Stomach (tissue), 9 donors: ENCODE data around the gene CPT1B. TPM values are rescaled to one million over a fixed set of nuclear protein-coding genes. Genes with fewer than 3 reads are reported as not detected.
"Not testable (repeated sequence)": the region's sequence is repeated elsewhere in the genome, so short reads cannot be mapped to it uniquely, and the experiment has no call there.

ENCODE experiments used
- DNase-seq, 2 donors: peaks; one replicate each; pipeline versions ENCODE4 v3.0.0 to v3.0.0-alpha.2; 2013 to 2019
- H3K27ac ChIP-seq, 5 donors: fragments of 200-600 bp in 4 of 5; sonication (generic) in 4 of 5; one replicate each; pipeline ENCODE4 v1.5.1; 2013 to 2019; ENCODE audit warnings: mild to moderate bottlenecking in 1 of 5, moderate library complexity in 1 of 5
- H3K27me3 ChIP-seq, 3 donors: fragments of 200-600 bp; sonication (generic); one replicate each; pipeline ENCODE4 v1.5.1; 2017 to 2019; ENCODE audit warnings: mixed run types in 1 of 3
- H3K36me3 ChIP-seq, 4 donors: fragments of 200-600 bp; sonication (generic); 1 replicate in 3 of 4; 2 replicates in 1 of 4; pipeline ENCODE4 v1.5.1; 2016 to 2019
- H3K4me1 ChIP-seq, 4 donors: fragments of 200-600 bp; sonication (generic); one replicate each; pipeline ENCODE4 v1.5.1; 2016 to 2019
- H3K4me3 ChIP-seq, 4 donors: fragments of 200-600 bp; sonication (generic) in 3 of 4; one replicate each; pipeline ENCODE4 v1.5.1; 2016 to 2019; ENCODE audit warnings: mild to moderate bottlenecking in 1 of 4
- H3K9me3 ChIP-seq, 4 donors: fragments of 200-600 bp; sonication (generic); one replicate each; pipeline ENCODE4 v1.5.1; 2016 to 2019
- CTCF ChIP-seq, 7 experiments: fragments of 450-650 bp in 4 of 7; fragments of 200-600 bp in 3 of 7; sonication (generic) in 3 of 7; IDR thresholded peaks; one replicate each; pipeline ENCODE4 v1.5.1; 2016 to 2019; ENCODE audit warnings: antibody characterized with exemption in 7 of 7, control low read depth in 2 of 7, mild to moderate bottlenecking in 1 of 7
- EP300 ChIP-seq: sonication (generic); formaldehyde crosslinking; IDR thresholded peaks from one replicate; pipeline ENCODE4 v1.6.1; 2017; ENCODE audit warnings: antibody characterized with exemption
- POLR2A ChIP-seq, 4 donors: fragments of 450-650 bp; IDR thresholded peaks; one replicate each; pipeline ENCODE4 v1.6.1; 2016; ENCODE audit warnings: antibody characterized with exemption in 4 of 4, control low read depth in 2 of 4, mild to moderate bottlenecking in 1 of 4, moderate library complexity in 1 of 4
- POLR2AphosphoS5 ChIP-seq, 3 donors: sonication (generic); formaldehyde crosslinking; IDR thresholded peaks; one replicate each; pipeline ENCODE4 v1.6.1; 2016; ENCODE audit warnings: antibody characterized with exemption in 3 of 3
- WGBS, 5 donors: extraction: QIAGEN DNeasy Blood & Tissue Kit in 3 of 5; methylation state at CpG; one replicate each; pipeline versions ENCODE4 v1.1.5 to v1.1.7; 2013 to 2018; 5-methylcytosine and 5-hydroxymethylcytosine counted together
- intact Hi-C: fragments of 100-400 bp; cut with DNase I; formaldehyde crosslinking; loops from one replicate; pipeline ENCODE4 v1.15.1; 2023; ENCODE audit warnings: low total_unique reads
- polyA plus RNA-seq, 3 donors: library from polyadenylated mRNA; stranded (reverse); fragments of 200-250 nt; gene quantifications; one replicate each; pipeline ENCODE4 v1.2.3, GENCODE V29; 2013
- total RNA-seq, 5 donors: library from RNA; depleted of rRNA; stranded (reverse); fragments of >200 nt; gene quantifications; one replicate each; pipeline versions ENCODE4 v1.1.0 to v1.2.3, GENCODE V29; 2014 to 2016
- donor health status: healthy with polysubstance abuse.
- donor health status: Bipolar disorder and iron deficiency.
- donor health status: healthy.

The CPT1B gene
- total and polyA plus RNA-seq, 8 donors = 6.6 to 164 (median 21.0) TPM

DNA sequence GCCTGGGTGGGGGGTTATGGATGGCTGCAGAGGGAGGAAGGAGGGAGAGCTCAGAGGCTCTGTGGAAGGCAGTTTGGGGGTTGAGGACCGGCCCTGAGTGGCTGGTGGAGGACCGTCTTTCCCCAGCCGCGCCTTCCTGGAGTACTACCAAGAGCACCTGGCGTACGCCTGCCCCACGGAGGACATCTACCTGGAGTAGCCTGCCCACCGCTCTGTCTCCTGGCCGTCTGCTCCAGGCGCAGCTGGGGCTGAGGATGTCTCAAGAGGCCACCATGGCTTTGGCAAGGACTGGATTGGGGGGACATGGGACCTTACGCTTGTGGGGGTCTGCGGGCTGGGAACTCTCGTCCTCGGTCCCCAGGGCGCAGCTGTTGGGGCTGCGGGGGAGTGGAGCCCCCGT is 32.4 kb upstream of the CPT1B start:
- peaks cover 0 to 83% (median 5%) of the 10 kb centered on the region in 3 donors for H3K27me3 ChIP-seq
- WGBS, 5 donors = 84 to 88% (median 87%) methylated on average over 17 of the region's 17 CpGs
- no peak for TF ChIP-seq EP300
- no peak for TF ChIP-seq POLR2A (IDR thresholded peaks at IDR 0.05)
- no peak for TF ChIP-seq CTCF (IDR thresholded peaks at IDR 0.05)
- no peak for TF ChIP-seq POLR2AphosphoS5 (IDR thresholded peaks at IDR 0.05)
- no peaks in the 10 kb centered on the region for H3K36me3 ChIP-seq
- no peaks in the 10 kb centered on the region for H3K9me3 ChIP-seq
- intact Hi-C loops = loop anchor here (10.0 kb wide), 1 partner anchor 56 kb away; no protein-coding TSS in a partner anchor
- peaks cover 6 to 15% (median 11%) of the 10 kb centered on the region in 4 donors for H3K4me1 ChIP-seq
- DNase-seq = no peak
- H3K4me3 ChIP-seq = no peak overlapping the region
- no peak overlapping the region for H3K27ac ChIP-seq

GRCh38 chr22:50610041-50610451 is 31.8 kb upstream of the CPT1B start:
- no peak overlapping the region for H3K27ac ChIP-seq
- peaks cover 6 to 15% (median 11%) of the 10 kb centered on the region in 4 donors for H3K4me1 ChIP-seq
- peaks cover 0 to 83% (median 5%) of the 10 kb centered on the region in 3 donors for H3K27me3 ChIP-seq
- no peak for DNase-seq
- H3K9me3 ChIP-seq = no peaks in the 10 kb centered on the region
- no peak for TF ChIP-seq POLR2AphosphoS5 (IDR thresholded peaks at IDR 0.05)
- TF ChIP-seq EP300 = no peak
- TF ChIP-seq CTCF (IDR thresholded peaks at IDR 0.05) = no peak
- no peak for TF ChIP-seq POLR2A (IDR thresholded peaks at IDR 0.05)
- H3K4me3 ChIP-seq = no peak overlapping the region
- intact Hi-C loops = loop anchor here (10.0 kb wide), 1 partner anchor 55 kb away; no protein-coding TSS in a partner anchor
- WGBS, 5 donors = 84 to 91% (median 88%) methylated on average over 11 of the region's 11 CpGs
- H3K36me3 ChIP-seq = no peaks in the 10 kb centered on the region

DNA sequence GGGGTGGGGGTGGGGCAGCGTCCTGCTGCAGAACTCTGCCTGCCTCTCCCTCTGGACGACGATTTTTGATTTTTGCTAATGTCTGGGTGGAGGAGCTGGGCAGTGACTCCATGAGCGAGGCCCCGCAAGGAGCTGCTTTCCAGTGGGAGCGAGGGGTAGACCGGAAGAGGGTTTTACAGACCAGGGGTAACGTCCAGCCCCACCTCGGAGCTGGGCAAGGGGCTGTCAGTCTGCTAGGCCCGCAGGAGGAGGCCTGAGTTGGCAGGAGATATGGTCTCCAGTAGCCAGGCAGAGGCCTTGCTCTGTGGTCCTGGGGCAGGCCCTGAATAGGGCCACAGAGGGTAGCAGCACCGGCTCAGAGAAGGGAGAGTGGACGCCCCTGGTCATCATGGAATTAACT is 31.4 kb upstream of the CPT1B start:
- H3K36me3 ChIP-seq = no peaks in the 10 kb centered on the region
- TF ChIP-seq CTCF (IDR thresholded peaks at IDR 0.05) = no peak
- TF ChIP-seq POLR2AphosphoS5 (IDR thresholded peaks at IDR 0.05) = no peak
- no peak for TF ChIP-seq EP300
- TF ChIP-seq POLR2A (IDR thresholded peaks at IDR 0.05) = no peak
- H3K27ac ChIP-seq = no peak overlapping the region
- no peaks in the 10 kb centered on the region for H3K9me3 ChIP-seq
- H3K4me1 ChIP-seq = peaks cover 6 to 15% (median 11%) of the 10 kb centered on the region in 4 donors
- WGBS, 5 donors = 82 to 86% (median 83%) methylated on average over 9 to 12 of the region's 12 CpGs
- H3K27me3 ChIP-seq = peaks cover 0 to 88% (median 5%) of the 10 kb centered on the region in 3 donors
- DNase-seq = no peak
- intact Hi-C loops = no loop called here
- H3K4me3 ChIP-seq = no peak overlapping the region

GRCh38 chr22:50608996-50609395 is 30.8 kb upstream of the CPT1B start:
- H3K4me3 ChIP-seq = no peak overlapping the region
- WGBS, 5 donors = 85 to 93% (median 88%) methylated on average over 10 of the region's 10 CpGs
- peaks cover 0 to 94% (median 8%) of the 10 kb centered on the region in 3 donors for H3K27me3 ChIP-seq
- no peaks in the 10 kb centered on the region for H3K36me3 ChIP-seq
- no peak overlapping the region for H3K27ac ChIP-seq
- H3K9me3 ChIP-seq = no peaks in the 10 kb centered on the region
- H3K4me1 ChIP-seq = peaks cover 6 to 15% (median 11%) of the 10 kb centered on the region in 4 donors
- intact Hi-C loops = no loop called here
- TF ChIP-seq CTCF (IDR thresholded peaks at IDR 0.05) = no peak
- TF ChIP-seq POLR2A (IDR thresholded peaks at IDR 0.05) = no peak
- TF ChIP-seq POLR2AphosphoS5 (IDR thresholded peaks at IDR 0.05) = no peak
- no peak for TF ChIP-seq EP300
- no peak for DNase-seq

DNA sequence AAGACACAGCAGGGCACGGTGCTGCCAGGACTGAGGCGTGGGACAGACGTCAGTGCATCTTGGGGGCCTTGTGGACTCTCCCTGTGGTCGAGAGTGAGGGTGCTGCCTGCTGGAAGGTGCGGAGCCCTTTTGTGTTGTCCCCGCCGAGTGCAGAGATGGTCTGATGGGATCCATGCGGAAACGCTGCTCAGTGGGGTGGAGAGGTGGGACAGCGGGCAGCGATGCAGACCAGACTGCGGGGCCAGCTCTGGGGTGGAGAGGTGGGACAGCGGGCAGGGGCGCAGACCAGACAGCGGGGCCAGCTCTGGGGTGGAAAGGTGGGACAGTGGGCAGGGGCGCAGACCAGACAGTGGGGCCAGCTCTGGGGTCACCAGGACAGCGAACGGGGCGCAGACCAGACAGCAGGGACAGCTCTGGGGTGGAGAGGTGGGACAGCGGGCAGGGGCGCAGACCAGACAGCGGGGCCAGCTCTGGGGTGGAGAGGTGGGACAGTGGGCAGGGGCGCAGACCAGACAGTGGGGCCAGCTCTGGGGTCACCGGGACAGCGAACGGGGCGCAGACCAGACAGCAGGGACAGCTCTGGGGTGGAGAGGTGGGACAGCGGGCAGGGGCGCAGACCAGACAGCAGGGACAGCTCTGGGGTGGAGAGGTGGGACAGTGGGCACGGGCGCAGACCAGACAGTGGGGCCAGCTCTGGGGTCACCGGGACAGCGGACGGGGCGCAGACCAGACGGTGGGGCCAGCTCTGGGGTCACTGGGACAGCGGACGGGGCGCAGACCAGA is 30.0 kb upstream of the CPT1B start:
- H3K27ac ChIP-seq, H3K36me3 ChIP-seq, intact Hi-C loops, H3K9me3 ChIP-seq, DNase-seq, H3K4me3 ChIP-seq: not testable (repeated sequence)
- Histone ChIP-seq H3K27me3 (peaks cover 0 to 97% (median 15%) of the 10 kb centered on the region in 3 donors), H3K4me1 (peaks cover 4 to 17% (median 8%) of the 10 kb centered on the region in 4 donors)
- WGBS, 5 donors = 77 to 88% (median 83%) methylated on average over 36 to 39 of the region's 39 CpGs
